ENCODE measurements around the gene IGFLR1.

- TF ChIP-seq CTCF (IDR thresholded peaks at IDR 0.05) (no peak), POLR2A (IDR thresholded peaks at IDR 0.05) (no peak)
Observed at GRCh38 chr19:35784503-35785338, 42.5 kb upstream of the IGFLR1 start.

Data from esophagus squamous epithelium (tissue), 4 donors.